SJSA1 (cell line): Measurements from ENCODE around the gene KCND3. TPM values are rescaled to one million over a fixed set of nuclear protein-coding genes. Genes with fewer than 3 reads are reported as not detected.
"Not testable (repeated sequence)": the region's sequence is repeated elsewhere in the genome, so short reads cannot be mapped to it uniquely, and the experiment has no call there.

ENCODE experiments used
- DNase-seq, 2 experiments: peaks; one replicate each; pipeline ENCODE4 v3.0.0-alpha.2; 2015 to 2020; ENCODE audit warnings: low spot score in 2 of 2, low read depth in 1 of 2
- H3K27ac ChIP-seq: fragments of 250-450 bp; sonication (Bioruptor Pico); 2 replicates; pipeline ENCODE4 v1.5.1; 2020; ENCODE audit warnings: mild to moderate bottlenecking, moderate library complexity
- H3K27me3 ChIP-seq: fragments of 250-450 bp; sonication (Bioruptor Pico); replicated peaks from 2 replicates; pipeline ENCODE4 v1.5.1; 2020; ENCODE audit warnings: mild to moderate bottlenecking, moderate library complexity
- H3K36me3 ChIP-seq: fragments of 250-450 bp; sonication (Bioruptor Pico); 2 replicates; pipeline ENCODE4 v1.5.1; 2020; ENCODE audit warnings: mild to moderate bottlenecking
- H3K4me1 ChIP-seq: fragments of 250-450 bp; sonication (Bioruptor Pico); replicated peaks from 2 replicates; pipeline ENCODE4 v1.6.1; 2021; ENCODE audit warnings: mild to moderate bottlenecking
- H3K4me3 ChIP-seq: fragments of 250-450 bp; sonication (Bioruptor Pico); 2 replicates; pipeline ENCODE4 v1.5.1; 2020; ENCODE audit warnings: mild to moderate bottlenecking
- H3K9me3 ChIP-seq: fragments of 250-450 bp; sonication (Bioruptor Pico); replicated peaks from 2 replicates; pipeline ENCODE4 v1.5.1; 2020; ENCODE audit warnings: mild to moderate bottlenecking
- total RNA-seq: library from RNA; depleted of rRNA; stranded (reverse); fragments of >200 nt; shearing (Covaris generic); gene quantifications from 2 replicates; pipeline ENCODE4 v1.2.3, GENCODE V29; 2014

Gene KCND3
- total RNA-seq, 1 experiment from 2014 or later = not detected

DNA sequence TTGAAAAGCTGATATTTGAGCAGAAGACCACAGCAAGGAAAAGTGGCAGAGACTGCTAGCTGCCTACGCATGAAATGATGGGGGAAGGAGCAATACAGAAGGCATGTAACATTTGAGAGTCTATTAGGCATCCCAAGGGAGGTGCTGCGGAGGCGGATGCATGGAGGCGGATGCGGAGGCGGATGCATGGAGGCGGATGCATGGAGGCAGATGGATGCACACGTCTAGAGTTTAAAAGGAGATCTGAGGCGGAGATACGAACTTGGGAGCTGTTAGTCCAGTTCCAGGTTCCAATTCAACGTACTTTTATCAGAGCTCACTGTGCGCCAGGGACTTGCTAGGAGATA lies 234.5 kb downstream of the KCND3 start:
- H3K4me3 ChIP-seq = peak overlapping the region; percentile 84
- H3K27me3 ChIP-seq = no peaks in the 10 kb centered on the region
- H3K36me3 ChIP-seq = peaks cover 28% of the 10 kb centered on the region
- no peaks in the 10 kb centered on the region for H3K9me3 ChIP-seq
- H3K4me1 ChIP-seq = peaks cover 14% of the 10 kb centered on the region
- no peak for DNase-seq
- peak overlapping the region; percentile 73 for H3K27ac ChIP-seq

DNA sequence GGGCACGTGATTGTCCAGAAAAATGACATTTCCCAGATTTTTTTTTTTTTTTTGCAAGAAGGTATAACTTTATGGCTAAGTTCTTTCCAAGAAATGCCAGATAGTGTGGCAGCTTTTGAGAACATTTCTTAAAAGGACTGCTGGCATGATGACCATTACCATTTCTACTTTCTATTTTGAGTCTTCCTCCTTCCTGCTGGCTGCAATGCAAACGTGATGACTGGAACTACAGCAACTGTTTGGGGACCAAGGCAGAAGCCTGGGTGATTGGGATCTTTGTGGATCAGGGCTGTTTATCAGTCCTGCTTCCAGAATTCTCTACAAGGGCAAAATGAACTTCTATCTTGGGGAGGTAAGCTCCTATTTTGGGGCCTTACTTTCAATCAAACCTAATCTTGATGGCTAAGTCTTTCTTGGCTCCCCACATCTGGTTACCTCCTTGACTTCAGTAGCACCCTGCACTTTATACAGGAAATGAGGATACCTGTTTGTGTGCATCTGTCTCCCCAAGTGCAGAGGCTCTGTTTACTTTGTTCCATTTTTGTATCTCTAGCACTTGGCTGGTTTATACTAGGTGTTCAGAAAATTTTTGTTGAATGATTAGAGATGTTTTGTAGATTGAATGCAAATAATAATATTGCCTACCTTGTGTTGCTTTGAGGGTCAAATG lies 237.4 kb downstream of the KCND3 start:
- DNase-seq = no peak
- no peaks in the 10 kb centered on the region for H3K9me3 ChIP-seq
- peaks cover 11% of the 10 kb centered on the region for H3K4me1 ChIP-seq
- H3K4me3 ChIP-seq = no peak overlapping the region
- H3K27ac ChIP-seq = no peak overlapping the region
- H3K27me3 ChIP-seq = no peaks in the 10 kb centered on the region
- H3K36me3 ChIP-seq = peaks cover 3% of the 10 kb centered on the region

DNA sequence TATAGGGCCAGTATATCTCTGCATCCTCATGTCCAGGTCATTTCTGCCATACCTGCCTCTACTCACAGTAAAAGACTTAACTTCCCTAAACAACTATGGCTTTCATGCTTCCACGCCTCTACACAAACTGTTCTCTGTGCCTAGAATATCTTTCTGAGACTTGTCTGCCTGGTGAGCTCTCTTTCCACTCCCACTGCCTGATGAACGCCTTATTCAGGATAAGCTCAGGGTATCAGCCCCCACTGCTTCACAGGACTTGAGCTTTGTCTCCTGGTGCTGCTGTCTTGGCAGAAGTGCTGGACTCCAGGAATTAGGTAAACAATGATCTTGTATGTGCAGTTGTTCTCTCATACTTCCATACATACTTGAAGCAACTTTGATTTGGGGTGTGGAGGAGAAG lies 238.6 kb downstream of the KCND3 start:
- no peak for DNase-seq
- peaks cover 4% of the 10 kb centered on the region for H3K4me1 ChIP-seq
- H3K4me3 ChIP-seq = no peak overlapping the region
- no peak overlapping the region for H3K27ac ChIP-seq
- no peaks in the 10 kb centered on the region for H3K27me3 ChIP-seq
- H3K9me3 ChIP-seq = no peaks in the 10 kb centered on the region
- H3K36me3 ChIP-seq = peaks cover 1% of the 10 kb centered on the region; the same call in 1 of the 2 replicates

DNA sequence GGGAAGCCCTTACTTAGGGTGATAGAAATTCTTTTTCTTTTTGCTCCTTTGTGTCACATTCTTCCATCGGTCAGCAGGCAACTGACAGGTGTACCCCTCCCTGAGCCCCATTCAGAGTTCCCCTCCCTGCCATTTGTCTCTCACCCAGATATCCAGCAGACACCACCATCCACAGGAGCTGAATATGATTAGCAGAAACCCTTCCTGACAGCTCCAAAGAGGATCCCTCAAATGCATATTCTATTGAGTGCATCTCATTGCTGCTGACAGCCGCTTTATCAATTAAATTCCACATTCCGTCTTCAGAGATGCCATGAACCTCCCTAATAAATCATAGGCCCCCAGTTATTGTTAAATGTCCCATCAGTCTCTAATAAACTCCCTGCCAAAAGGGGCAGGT lies 239.8 kb downstream of the KCND3 start:
- DNase-seq = no peak
- Histone ChIP-seq H3K27me3 (no peaks in the 10 kb centered on the region), H3K36me3 (no peaks in the 10 kb centered on the region), H3K9me3 (no peaks in the 10 kb centered on the region), H3K4me1 (peaks cover 3% of the 10 kb centered on the region), H3K4me3 (no peak overlapping the region), H3K27ac (no peak overlapping the region)

DNA sequence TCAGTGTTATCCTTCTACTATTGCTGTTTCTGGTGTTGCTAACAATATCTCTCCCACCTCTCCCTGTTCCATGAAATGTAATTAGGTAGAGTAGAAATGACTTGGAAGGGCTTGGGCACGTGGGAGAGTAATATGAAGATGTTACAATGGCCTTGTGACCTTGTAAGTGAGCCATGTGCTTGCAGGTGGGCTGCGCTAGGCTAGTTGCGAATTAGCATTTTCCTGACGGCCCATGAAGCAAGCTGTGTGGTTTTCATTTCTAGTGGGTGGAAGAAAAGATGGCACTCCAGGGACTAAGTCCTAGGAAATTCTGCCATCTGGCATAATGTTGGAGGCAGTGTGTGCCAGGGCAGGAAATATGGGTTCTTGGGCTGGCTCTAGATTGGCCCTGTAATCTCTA lies 241.5 kb downstream of the KCND3 start:
- H3K27me3 ChIP-seq = no peaks in the 10 kb centered on the region
- no peak for DNase-seq
- H3K4me1 ChIP-seq = peaks cover 14% of the 10 kb centered on the region
- H3K4me3 ChIP-seq = no peak overlapping the region
- H3K27ac ChIP-seq = no peak overlapping the region
- no peaks in the 10 kb centered on the region for H3K36me3 ChIP-seq
- no peaks in the 10 kb centered on the region for H3K9me3 ChIP-seq

DNA sequence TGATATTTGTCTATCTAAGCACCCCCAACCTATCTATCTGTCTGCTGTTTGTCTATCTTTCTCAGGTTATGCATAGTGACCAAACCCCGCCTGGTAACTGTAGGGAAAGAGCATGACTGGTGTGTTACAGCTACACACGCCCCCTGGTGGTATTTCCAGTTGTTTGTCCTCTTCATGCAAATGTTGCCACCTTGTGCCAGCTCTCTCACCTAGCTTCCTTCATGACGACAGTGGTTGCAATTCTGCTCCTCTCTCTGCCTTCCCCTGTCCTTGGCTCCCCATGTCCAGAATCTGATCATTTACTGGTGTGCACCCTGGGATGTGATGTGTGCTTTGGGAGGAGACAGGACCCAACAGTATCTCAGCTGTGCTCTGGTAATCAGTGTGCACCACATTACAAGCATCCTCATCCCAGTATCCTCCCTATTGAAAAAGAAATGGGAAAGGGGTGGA lies 242.2 kb downstream of the KCND3 start:
- Histone ChIP-seq H3K27ac (no peak overlapping the region), H3K4me3 (no peak overlapping the region), H3K9me3 (no peaks in the 10 kb centered on the region), H3K36me3 (no peaks in the 10 kb centered on the region), H3K27me3 (no peaks in the 10 kb centered on the region), H3K4me1 (peaks cover 20% of the 10 kb centered on the region)
- peak; percentile 63 to 89 for DNase-seq

DNA sequence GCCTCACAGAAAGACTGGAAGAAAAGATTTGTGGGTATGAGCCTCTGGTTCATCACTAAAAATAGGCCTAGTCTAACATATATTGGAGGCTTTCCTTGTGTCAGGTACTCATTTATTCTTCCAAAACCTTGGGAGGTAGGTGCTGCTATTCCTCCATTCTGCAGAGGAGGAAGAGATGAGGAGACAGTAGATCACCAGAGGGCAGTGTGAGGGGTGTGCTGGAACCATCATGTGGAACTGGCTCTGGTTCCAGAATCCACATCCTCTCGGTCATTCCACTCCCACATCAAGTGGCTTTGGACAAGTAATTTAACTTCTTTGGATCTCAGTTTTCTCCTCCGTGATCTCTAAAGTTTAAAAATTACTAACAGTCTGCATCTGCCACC lies 242.9 kb downstream of the KCND3 start:
- Histone ChIP-seq H3K9me3 (no peaks in the 10 kb centered on the region), H3K27me3 (no peaks in the 10 kb centered on the region), H3K4me3 (no peak overlapping the region), H3K36me3 (no peaks in the 10 kb centered on the region), H3K4me1 (peaks cover 24% of the 10 kb centered on the region), H3K27ac (no peak overlapping the region)
- DNase-seq = no peak

DNA sequence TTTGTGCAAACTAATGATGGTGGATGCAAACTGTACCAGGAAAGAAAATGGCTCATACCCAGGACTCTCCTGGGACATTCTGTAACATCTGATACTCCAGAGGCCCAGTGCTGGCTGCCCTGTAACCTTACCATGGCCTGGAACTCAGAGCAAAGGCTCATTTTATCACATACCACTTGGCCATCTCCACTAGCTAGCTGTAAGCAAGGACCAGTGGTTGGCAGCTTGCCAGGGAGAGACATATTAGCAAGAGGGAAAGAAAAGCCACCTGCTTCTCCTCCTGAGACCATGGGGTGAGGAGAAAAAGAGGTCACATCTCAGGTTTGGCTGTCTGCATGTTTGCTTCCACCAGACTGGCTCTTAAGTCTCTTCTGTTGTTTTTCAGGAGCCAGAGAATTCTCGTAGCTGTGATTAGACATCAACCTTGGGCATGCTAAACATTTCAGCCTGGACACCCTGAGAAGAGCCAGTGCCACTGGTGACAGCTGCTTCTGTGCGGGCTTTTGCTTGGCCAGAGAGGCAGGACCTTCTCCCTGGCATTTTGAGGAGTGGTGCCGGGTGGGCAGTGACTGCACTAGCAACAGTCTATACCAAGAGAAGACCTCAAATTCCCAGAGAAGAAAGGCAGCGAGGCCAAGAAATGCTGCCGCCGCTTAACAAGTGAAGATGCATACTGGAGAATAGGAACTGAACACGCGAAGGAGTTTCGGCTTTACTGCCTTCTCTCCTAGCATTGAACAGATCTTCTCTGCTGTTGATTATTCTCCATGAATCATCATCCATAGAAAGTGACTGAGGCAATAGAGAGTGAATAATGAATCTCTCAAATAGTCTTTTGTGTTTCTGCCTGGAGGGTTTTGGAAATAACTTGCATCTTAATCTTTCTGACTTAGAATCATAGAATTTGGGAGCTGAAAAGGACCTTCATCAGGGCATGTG lies 243.5 kb downstream of the KCND3 start:
- H3K27me3 ChIP-seq = no peaks in the 10 kb centered on the region
- DNase-seq = no peak
- no peak overlapping the region for H3K4me3 ChIP-seq
- H3K27ac ChIP-seq = no peak overlapping the region
- H3K36me3 ChIP-seq = no peaks in the 10 kb centered on the region
- H3K4me1 ChIP-seq = peaks cover 24% of the 10 kb centered on the region
- H3K9me3 ChIP-seq = no peaks in the 10 kb centered on the region

DNA sequence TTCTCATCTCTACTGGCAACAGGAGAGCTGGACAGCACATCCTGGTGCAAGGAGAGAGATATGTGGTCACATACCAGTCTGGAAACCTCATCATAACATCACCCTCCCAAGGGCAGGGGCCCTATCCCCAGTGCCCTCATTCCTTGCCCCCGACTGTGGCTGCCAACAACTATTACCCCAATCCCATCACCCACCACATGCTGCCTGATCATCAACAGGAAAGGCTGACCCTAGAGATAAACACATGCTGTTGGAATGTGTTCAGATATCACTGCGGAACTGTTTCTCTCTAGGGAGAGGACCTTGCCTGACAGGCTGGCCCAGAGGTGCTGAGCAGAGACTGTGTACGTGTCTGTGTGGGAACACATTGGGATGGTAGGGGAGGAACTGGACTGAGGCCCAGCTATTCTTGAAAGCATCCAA lies 245.8 kb downstream of the KCND3 start:
- H3K27me3 ChIP-seq = no peaks in the 10 kb centered on the region
- no peaks in the 10 kb centered on the region for H3K9me3 ChIP-seq
- H3K4me3 ChIP-seq = no peak overlapping the region
- peaks cover 40% of the 10 kb centered on the region for H3K4me1 ChIP-seq
- no peak overlapping the region for H3K27ac ChIP-seq
- DNase-seq = peak in 1 of 2 experiments; percentile 62
- no peaks in the 10 kb centered on the region for H3K36me3 ChIP-seq

DNA sequence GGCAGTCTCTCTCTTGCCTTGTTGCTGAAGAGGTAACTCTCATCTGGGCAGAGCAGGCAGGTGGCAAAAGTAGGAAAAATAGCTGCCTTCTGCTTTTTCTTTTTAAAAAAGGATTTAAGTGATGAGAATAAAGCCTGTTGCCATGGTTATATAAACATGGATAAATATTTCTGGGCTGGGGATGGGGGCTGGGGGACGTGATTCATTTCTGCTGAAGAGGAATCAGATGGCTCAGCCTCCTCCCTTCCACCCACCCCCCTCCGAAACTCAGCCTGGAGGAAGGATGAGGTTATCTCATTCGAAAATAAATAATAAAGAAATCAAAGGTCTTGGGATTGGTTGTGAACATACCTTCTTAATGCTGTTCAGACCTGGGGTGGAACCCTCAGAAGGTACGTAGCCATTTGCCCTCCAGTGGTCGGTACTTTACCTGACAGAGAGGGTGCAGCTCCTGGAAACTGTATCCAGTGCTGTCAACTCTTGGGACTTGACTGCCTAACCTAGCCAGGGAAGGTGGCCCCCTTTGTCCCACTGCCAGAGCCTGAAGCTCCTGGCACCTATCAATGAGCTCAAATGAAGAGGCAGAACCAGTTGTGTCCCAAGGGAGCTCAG lies 246.4 kb downstream of the KCND3 start:
- Histone ChIP-seq H3K9me3 (no peaks in the 10 kb centered on the region), H3K4me3 (no peak overlapping the region), H3K4me1 (peaks cover 46% of the 10 kb centered on the region), H3K27ac (peak overlapping the region; percentile 38; the same call in 1 of the 2 replicates), H3K27me3 (no peaks in the 10 kb centered on the region), H3K36me3 (no peaks in the 10 kb centered on the region; the same call in 1 of the 2 replicates)
- DNase-seq = peak in 1 of 2 experiments; percentile 31

DNA sequence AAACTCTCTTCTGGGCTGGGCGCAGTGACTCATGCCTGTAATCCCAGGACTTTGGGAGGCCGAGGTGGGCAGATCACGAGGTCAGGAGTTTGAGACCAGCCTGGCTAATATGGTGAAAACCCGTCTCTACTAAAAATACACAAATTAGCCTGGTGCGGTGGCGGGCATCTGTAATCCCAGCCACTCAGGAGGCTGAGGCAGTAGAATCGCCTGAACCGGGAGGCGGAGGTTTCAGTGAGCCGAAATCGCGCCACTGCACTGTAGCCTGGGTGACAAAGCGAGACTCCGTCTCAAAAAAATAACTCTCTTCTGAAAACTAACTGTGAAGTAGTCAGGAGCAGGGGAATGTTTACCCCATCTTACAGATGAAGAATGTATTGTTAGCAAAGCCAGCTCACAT lies 247.2 kb downstream of the KCND3 start:
- H3K9me3 ChIP-seq, H3K27ac ChIP-seq, DNase-seq, H3K27me3 ChIP-seq, H3K4me3 ChIP-seq, H3K36me3 ChIP-seq: not testable (repeated sequence)
- peaks cover 54% of the 10 kb centered on the region for H3K4me1 ChIP-seq

DNA sequence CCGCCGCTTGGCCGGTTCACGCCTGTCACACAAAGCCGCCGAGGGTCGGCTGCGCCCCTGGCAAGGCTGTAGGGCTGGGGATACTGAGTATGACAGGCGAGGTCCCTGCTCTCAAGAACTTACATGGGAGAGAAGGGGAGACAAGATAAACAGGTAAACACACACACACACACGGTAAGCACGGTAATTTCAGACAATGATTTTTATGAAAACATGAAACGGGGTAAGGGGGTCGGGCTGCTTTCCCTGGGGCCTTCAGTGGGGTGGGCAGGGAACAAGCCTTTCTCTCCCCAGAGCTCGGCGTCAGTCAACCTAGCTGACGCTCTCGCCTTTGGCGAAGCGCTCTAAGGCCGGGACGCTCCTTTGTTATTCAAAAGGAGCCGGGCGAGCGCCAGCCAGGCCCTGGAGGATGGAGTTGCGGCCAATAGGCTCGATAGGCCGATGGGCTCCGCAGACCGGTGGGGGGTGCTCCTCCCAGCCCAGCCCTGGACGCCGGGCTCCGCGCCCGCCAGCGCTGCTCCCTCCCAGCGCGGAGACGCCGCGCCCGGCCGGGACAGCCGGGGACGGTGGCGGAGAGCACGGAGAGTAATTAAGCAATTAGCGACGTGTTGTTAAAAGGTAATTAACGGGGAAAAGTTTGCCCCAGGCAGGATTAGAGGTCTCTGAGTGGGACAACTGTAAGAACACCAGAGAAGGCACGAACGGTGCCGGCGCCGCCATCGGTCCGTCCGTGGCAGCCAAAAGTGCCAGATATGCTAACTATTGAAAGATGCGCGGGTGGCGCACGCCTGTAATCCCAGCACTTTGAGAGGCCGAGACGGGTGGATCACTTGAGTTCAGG lies 249.3 kb downstream of the KCND3 start:
- peak; percentile 43 to 67 for DNase-seq
- Histone ChIP-seq H3K4me3 (peak overlapping the region; percentile 53), H3K27me3 (no peaks in the 10 kb centered on the region), H3K9me3 (no peaks in the 10 kb centered on the region), H3K36me3 (peaks cover 9% of the 10 kb centered on the region; the same call in 1 of the 2 replicates), H3K27ac (peak overlapping the region; percentile 2; the same call in 1 of the 2 replicates), H3K4me1 (peaks cover 75% of the 10 kb centered on the region)
